Effector memory CD4-positive, alpha-beta T cell (primary cell): Measurements from ENCODE around the gene GALP.
"Not testable (repeated sequence)": the region's sequence is repeated elsewhere in the genome, so short reads cannot be mapped to it uniquely, and the experiment has no call there.

Experiments used
- DNase-seq, 3 donors: peaks; one replicate each; pipeline ENCODE4 v3.0.0-alpha.2; 2020
- H3K27ac ChIP-seq: 2 replicates; pipeline ENCODE4 v1.7.0; 2013; ENCODE audit warnings: mild to moderate bottlenecking, low read length, moderate library complexity; ENCODE audit not compliant: insufficient read depth, poor library complexity, severe bottlenecking
- H3K27me3 ChIP-seq: replicated peaks from 2 replicates; pipeline ENCODE4 v1.7.0; 2013; ENCODE audit warnings: mild to moderate bottlenecking, low read length; ENCODE audit not compliant: insufficient read depth, control insufficient read depth, poor library complexity, severe bottlenecking
- H3K36me3 ChIP-seq: 2 replicates; pipeline ENCODE4 v1.7.0; 2013; ENCODE audit warnings: mild to moderate bottlenecking, low read length, moderate library complexity; ENCODE audit not compliant: control insufficient read depth, insufficient read depth
- H3K4me1 ChIP-seq: 2 replicates; pipeline ENCODE4 v1.7.0; 2013; ENCODE audit warnings: low read length, mild to moderate bottlenecking; ENCODE audit not compliant: control insufficient read depth, insufficient read depth, poor library complexity, severe bottlenecking
- H3K4me3 ChIP-seq: 2 replicates; pipeline ENCODE4 v1.7.0; 2013; ENCODE audit warnings: low read length, low read depth, mild to moderate bottlenecking; ENCODE audit not compliant: insufficient read depth, poor library complexity, severe bottlenecking
- H3K9me3 ChIP-seq: 2 replicates; pipeline ENCODE4 v1.7.0; 2013; ENCODE audit warnings: mild to moderate bottlenecking, low read length, moderate library complexity; ENCODE audit not compliant: control insufficient read depth

GALP gene

GRCh38 chr19:56176881-56177280 lies 1.1 kb downstream of the GALP start:
- H3K4me3 ChIP-seq = no peak overlapping the region
- H3K27me3 ChIP-seq = no peaks in the 10 kb centered on the region
- no peak for DNase-seq
- no peaks in the 10 kb centered on the region for H3K4me1 ChIP-seq
- no peak overlapping the region for H3K27ac ChIP-seq
- no peaks in the 10 kb centered on the region for H3K9me3 ChIP-seq
- no peaks in the 10 kb centered on the region for H3K36me3 ChIP-seq

GRCh38 chr19:56177564-56178243 lies 1.9 kb downstream of the GALP start:
- Histone ChIP-seq H3K4me1 (no peaks in the 10 kb centered on the region), H3K36me3 (no peaks in the 10 kb centered on the region), H3K4me3 (no peak overlapping the region), H3K27ac (no peak overlapping the region), H3K9me3 (no peaks in the 10 kb centered on the region), H3K27me3 (no peaks in the 10 kb centered on the region)
- DNase-seq = no peak

GRCh38 chr19:56189785-56190184 lies 14.0 kb downstream of the GALP start:
- DNase-seq = no peak
- H3K4me3 ChIP-seq = no peak overlapping the region
- H3K4me1 ChIP-seq = no peaks in the 10 kb centered on the region
- no peaks in the 10 kb centered on the region for H3K9me3 ChIP-seq
- no peak overlapping the region for H3K27ac ChIP-seq
- no peaks in the 10 kb centered on the region for H3K36me3 ChIP-seq
- no peaks in the 10 kb centered on the region for H3K27me3 ChIP-seq

GRCh38 chr19:56191115-56191514 lies 15.3 kb downstream of the GALP start:
- Histone ChIP-seq H3K27ac (no peak overlapping the region), H3K4me3 (no peak overlapping the region), H3K9me3 (no peaks in the 10 kb centered on the region), H3K27me3 (no peaks in the 10 kb centered on the region), H3K36me3 (no peaks in the 10 kb centered on the region), H3K4me1 (no peaks in the 10 kb centered on the region)
- no peak for DNase-seq

GRCh38 chr19:56191711-56192110 lies 15.9 kb downstream of the GALP start:
- no peaks in the 10 kb centered on the region for H3K4me1 ChIP-seq
- H3K9me3 ChIP-seq = no peaks in the 10 kb centered on the region
- H3K36me3 ChIP-seq = no peaks in the 10 kb centered on the region
- H3K27ac ChIP-seq = no peak overlapping the region
- no peak for DNase-seq
- no peaks in the 10 kb centered on the region for H3K27me3 ChIP-seq
- no peak overlapping the region for H3K4me3 ChIP-seq

- no peaks in the 10 kb centered on the region for H3K4me1 ChIP-seq
- no peaks in the 10 kb centered on the region for H3K36me3 ChIP-seq
- no peaks in the 10 kb centered on the region for H3K27me3 ChIP-seq
- no peak for DNase-seq
- H3K9me3 ChIP-seq = no peaks in the 10 kb centered on the region
- H3K4me3 ChIP-seq = no peak overlapping the region
- H3K27ac ChIP-seq = no peak overlapping the region
These were observed 18.3 kb downstream of the GALP start for GRCh38 chr19:56193981-56194640.

GRCh38 chr19:56197646-56198045 lies 21.8 kb downstream of the GALP start, which contains the start of gene ZSCAN5B:
TSS of gene ZSCAN5B (minus strand) at chr19:56197783. CDS start at chr19:56193052, 4,731 bp downstream.
- not testable (repeated sequence) for H3K27ac ChIP-seq, H3K4me1 ChIP-seq, DNase-seq

GRCh38 chr19:56199687-56200086 lies 23.9 kb downstream of the GALP start:
- H3K9me3 ChIP-seq = no peaks in the 10 kb centered on the region
- no peak for DNase-seq
- no peaks in the 10 kb centered on the region for H3K27me3 ChIP-seq
- H3K4me1 ChIP-seq = no peaks in the 10 kb centered on the region
- H3K36me3 ChIP-seq = no peaks in the 10 kb centered on the region
- H3K4me3 ChIP-seq = no peak overlapping the region
- no peak overlapping the region for H3K27ac ChIP-seq

More at GRCh38 chr19:56197646-56198045, 21.8 kb downstream of the GALP start, which contains the start of gene ZSCAN5B:
- H3K36me3 ChIP-seq, H3K27me3 ChIP-seq, H3K4me3 ChIP-seq, H3K9me3 ChIP-seq: not testable (repeated sequence)

GRCh38 chr19:56201973-56202372 lies 26.2 kb downstream of the GALP start, which contains the start of gene ZSCAN5C:
TSS of gene ZSCAN5C (plus strand) at chr19:56202273. CDS start at chr19:56205914, 3,641 bp downstream.
- Histone ChIP-seq H3K36me3 (no peaks in the 10 kb centered on the region), H3K27ac (no peak within 1 kb of the TSS), H3K27me3 (no peaks in the 10 kb centered on the region), H3K4me1 (no peaks in the 10 kb centered on the region), H3K4me3 (no peak within 1 kb of the TSS), H3K9me3 (no peaks in the 10 kb centered on the region)
- no peak for DNase-seq

GRCh38 chr19:56207581-56207980 lies 31.8 kb downstream of the GALP start:
- H3K9me3 ChIP-seq, H3K4me3 ChIP-seq, H3K27me3 ChIP-seq, H3K4me1 ChIP-seq, H3K27ac ChIP-seq, H3K36me3 ChIP-seq, DNase-seq: not testable (repeated sequence)
